WI38 (cell line): Measurements from ENCODE around the gene DCTN1.

ENCODE experiments used
- H3K4me3 ChIP-seq: 2 replicates; pipeline ENCODE4 v1.5.1; 2011; ENCODE audit warnings: low read depth, mild to moderate bottlenecking, control low read depth, low read length
- TF ChIP-seq, protein P1 (sequence below): IDR thresholded peaks from 2 replicates; pipeline ENCODE4 v1.5.1; 2012; ENCODE audit warnings: low read depth, mild to moderate bottlenecking, control low read depth, low read length

The DCTN1 gene

DNA sequence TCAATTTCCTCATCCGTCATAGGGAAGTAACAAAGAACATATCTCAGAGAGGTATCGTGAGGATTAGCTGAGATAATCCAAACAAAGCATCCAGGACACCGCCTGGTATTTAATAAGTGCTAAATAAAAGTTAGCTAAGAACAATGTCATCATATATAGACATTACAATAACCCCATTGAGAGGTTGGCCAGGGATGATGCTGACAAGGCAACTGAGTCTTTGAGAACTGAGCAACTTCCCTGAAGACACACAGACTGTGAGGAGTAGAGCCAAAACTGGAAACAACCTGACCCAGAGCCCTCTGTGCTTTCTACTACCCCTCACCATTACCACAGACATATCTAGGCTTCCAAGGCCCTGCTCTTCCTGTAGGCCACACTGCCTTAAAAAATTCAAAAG lies 1.6 kb upstream of the DCTN1 start:
- TF ChIP-seq, protein P1, sequence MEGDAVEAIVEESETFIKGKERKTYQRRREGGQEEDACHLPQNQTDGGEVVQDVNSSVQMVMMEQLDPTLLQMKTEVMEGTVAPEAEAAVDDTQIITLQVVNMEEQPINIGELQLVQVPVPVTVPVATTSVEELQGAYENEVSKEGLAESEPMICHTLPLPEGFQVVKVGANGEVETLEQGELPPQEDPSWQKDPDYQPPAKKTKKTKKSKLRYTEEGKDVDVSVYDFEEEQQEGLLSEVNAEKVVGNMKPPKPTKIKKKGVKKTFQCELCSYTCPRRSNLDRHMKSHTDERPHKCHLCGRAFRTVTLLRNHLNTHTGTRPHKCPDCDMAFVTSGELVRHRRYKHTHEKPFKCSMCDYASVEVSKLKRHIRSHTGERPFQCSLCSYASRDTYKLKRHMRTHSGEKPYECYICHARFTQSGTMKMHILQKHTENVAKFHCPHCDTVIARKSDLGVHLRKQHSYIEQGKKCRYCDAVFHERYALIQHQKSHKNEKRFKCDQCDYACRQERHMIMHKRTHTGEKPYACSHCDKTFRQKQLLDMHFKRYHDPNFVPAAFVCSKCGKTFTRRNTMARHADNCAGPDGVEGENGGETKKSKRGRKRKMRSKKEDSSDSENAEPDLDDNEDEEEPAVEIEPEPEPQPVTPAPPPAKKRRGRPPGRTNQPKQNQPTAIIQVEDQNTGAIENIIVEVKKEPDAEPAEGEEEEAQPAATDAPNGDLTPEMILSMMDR: no peak
- H3K4me3 ChIP-seq: no peak overlapping the region

DNA sequence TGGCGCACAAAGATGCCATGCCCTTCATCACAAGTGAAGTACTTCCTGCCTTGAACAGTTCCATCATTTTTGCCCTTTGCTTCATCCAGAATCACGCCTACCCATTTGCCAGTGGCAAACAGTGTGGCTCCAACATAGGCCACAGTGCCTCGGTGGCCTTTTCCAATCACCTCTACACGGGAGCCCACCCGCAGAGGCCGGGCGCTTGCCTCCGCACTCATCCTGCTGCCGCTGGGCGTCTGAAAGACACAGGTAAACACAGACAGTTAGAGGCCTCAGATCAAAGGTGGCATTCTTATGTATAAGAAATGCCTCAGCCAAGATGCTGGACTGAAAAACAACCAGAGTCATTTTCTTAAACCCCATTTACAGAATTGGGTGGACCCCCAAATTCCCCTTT lies 2.1 kb downstream of the DCTN1 start:
- TF ChIP-seq, protein P1: no peak
- no peak overlapping the region for H3K4me3 ChIP-seq

DNA sequence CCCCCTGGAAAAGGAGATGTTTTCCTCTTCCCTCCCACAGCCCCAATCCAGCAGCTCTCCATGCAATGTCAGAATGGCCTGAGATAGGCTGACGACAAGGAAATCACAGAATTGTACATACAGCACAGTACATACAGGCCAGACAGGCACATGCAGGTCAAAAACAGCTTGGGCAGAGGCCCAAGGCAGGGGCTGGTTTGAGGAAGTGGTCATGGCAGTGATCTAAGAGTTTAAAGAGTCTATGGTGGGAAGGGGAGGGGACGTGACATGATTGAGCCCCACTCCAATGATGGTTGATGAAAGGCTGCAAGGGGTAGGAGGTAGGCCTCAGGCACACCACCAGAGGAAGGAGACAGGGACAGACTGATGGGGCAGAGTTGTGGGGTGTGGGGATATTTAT lies 4.3 kb downstream of the DCTN1 start:
- TF ChIP-seq, protein P1: no peak
- H3K4me3 ChIP-seq: no peak overlapping the region

DNA sequence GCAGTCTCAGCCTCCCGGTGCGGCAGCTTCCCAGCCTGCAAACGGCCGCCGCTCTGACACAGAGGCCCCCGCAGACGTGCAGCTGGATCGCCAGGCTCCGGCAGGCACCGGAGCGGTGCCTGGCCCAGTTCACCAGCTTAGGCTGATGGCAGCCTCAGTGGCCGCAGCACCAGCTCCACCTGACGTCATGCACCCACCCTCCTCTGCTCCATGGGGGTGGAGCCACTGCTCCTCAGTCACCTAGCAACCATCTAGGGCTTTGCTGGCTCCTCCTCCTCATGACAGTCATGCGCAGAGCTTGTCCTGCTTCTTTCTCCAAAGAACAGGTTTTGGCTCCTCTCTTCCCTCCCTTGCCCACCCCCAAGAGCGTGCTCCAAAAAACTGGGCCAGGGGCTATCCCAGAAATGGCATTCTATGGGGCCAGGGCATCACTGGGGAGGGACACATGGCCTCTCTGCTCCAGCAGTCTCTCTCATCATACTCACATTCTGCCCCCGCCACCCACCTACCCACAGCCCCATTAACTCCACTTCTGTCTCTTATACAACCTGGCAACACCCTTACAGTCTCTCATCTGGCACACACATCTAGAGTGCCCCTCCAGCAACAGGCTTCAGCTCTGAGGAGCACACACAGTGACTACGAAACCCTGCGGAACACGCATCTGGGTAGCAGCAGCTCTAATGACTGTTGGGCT lies 5.5 kb downstream of the DCTN1 start:
- no peak overlapping the region for H3K4me3 ChIP-seq
- TF ChIP-seq, protein P1: no peak

DNA sequence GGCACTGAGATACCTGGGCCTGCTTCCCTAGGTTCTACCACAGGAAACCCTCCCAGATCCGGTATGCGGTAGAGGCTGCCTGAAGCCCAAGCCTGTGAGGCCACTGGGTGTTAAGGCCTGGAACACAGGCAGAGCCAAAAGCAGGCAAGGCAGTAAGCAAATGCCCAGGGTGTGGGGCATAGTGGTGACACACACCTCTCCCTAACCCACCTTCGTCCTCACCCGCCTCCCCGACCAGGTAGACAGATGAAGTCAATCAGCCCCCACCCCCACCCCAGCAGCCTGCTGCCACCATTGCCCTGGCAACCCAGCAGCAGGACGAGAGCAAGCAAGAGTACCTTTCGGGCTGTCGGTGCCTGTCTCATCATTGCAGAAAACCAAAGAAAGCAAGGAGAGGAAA lies 6.1 kb downstream of the DCTN1 start:
- TF ChIP-seq, protein P1: no peak
- H3K4me3 ChIP-seq: no peak overlapping the region

DNA sequence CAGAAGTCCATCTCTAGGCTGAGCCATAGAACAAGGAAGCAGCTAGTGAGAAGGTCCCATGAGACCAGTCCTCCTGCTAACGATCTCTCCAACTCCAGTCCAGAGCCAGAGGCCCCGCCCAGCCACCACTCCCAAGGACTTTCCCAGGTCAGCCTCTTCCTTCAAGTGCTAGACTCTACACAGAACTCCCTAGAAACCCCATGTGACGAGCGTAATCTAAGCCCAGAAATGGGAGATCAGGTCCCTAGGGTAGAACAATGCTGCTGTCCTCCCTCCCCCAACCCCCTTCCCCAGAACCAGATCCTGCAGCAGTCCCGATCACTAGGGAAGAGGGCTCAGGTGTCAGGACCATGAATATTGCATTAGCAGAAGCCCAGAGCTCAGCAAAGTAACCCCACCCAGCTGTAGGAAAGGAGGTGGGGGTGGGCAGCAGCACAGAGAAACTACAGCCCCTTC lies 6.9 kb downstream of the DCTN1 start:
- no peak overlapping the region for H3K4me3 ChIP-seq
- TF ChIP-seq, protein P1: no peak

DNA sequence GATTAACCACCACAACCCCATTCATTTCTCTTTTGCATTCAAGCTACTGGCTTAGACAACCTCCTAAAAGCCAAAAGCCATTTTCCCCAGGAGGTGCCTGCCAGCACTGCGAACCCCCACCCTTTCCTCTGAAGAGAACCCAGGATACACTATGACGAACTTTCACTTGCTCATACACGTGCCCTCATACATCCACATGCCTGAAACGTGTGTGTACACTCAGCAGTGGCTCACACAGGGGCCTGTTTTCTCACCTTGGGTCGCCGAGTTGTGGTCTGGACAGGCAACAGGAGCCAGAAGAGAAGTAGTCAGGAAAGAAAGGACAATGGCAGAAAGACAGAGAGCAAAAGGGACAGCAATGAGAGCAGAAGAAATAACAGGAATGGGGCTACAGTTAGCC lies 7.4 kb downstream of the DCTN1 start:
- TF ChIP-seq, protein P1: no peak
- H3K4me3 ChIP-seq: no peak overlapping the region
